Myocyte (in vitro differentiated cells): ENCODE measurements around the gene MORN1. TPM values are rescaled to one million over a fixed set of nuclear protein-coding genes. Genes with fewer than 3 reads are reported as not detected.
A peak's percentile ranks its signal among the peaks of the same experiment; 100 is the strongest.
"Not testable (repeated sequence)": the region's sequence is repeated elsewhere in the genome, so short reads cannot be mapped to it uniquely, and the experiment has no call there.

ENCODE experiments used
- DNase-seq: peaks from one replicate; pipeline ENCODE4 v3.0.0-alpha.2; 2012; ENCODE audit warnings: low read depth
- polyA plus RNA-seq: library from polyadenylated mRNA; unstranded; fragments of >200 nt; gene quantifications from one replicate; pipeline ENCODE4 v1.2.1, GENCODE V29; 2012; ENCODE audit warnings: missing spikeins
- total RNA-seq: library from RNA; depleted of rRNA; stranded (reverse); fragments of >200 nt; gene quantifications from 2 replicates; pipeline ENCODE4 v1.2.3, GENCODE V29; 2014

Gene MORN1
- total RNA-seq: 8.8 and 14.2 TPM in 2 replicates
- polyA plus RNA-seq: 8.0 TPM

GRCh38 chr1:2391041-2391930 is at the start of gene MORN1, which contains the start of gene RER1:
Gene MORN1 (minus strand): TSS chr1:2391554. CDS start chr1:2391533, 21 bp downstream.
Gene RER1 (plus strand): TSS chr1:2391841. CDS start chr1:2395791, 3,950 bp downstream.
- peak; percentile 99 for DNase-seq

GRCh38 chr1:2440346-2440745 is 49.0 kb upstream of the MORN1 start:
- DNase-seq: not testable (repeated sequence)

GRCh38 chr1:2439369-2439768 is 48.0 kb upstream of the MORN1 start:
- DNase-seq: no peak

GRCh38 chr1:2438641-2439040 is 47.3 kb upstream of the MORN1 start:
- no peak for DNase-seq

- no peak for DNase-seq
These were observed 46.7 kb upstream of the MORN1 start for GRCh38 chr1:2438038-2438437.

- DNase-seq: no peak
These were observed 46.3 kb upstream of the MORN1 start for GRCh38 chr1:2437617-2438016.

GRCh38 chr1:2436876-2437275 is 45.5 kb upstream of the MORN1 start:
- DNase-seq: no peak

GRCh38 chr1:2435746-2436355 is 44.5 kb upstream of the MORN1 start:
- no peak for DNase-seq

- no peak for DNase-seq
These were observed 43.7 kb upstream of the MORN1 start for GRCh38 chr1:2435091-2435490.

GRCh38 chr1:2433936-2434655 is 42.7 kb upstream of the MORN1 start:
- DNase-seq: no peak

- no peak for DNase-seq
These were observed 41.8 kb upstream of the MORN1 start for GRCh38 chr1:2433196-2433595.

GRCh38 chr1:2432441-2432844 is 41.1 kb upstream of the MORN1 start:
- DNase-seq: no peak

- no peak for DNase-seq
These were observed 40.2 kb upstream of the MORN1 start for GRCh38 chr1:2431518-2431917.

GRCh38 chr1:2431103-2431502 is 39.7 kb upstream of the MORN1 start:
- no peak for DNase-seq

- no peak for DNase-seq
These were observed 39.2 kb upstream of the MORN1 start for GRCh38 chr1:2430592-2430973.

GRCh38 chr1:2429780-2430591 is 38.6 kb upstream of the MORN1 start:
- DNase-seq: no peak

- no peak for DNase-seq
These were observed 37.1 kb upstream of the MORN1 start for GRCh38 chr1:2428490-2428889.

- DNase-seq: no peak
These were observed 36.6 kb upstream of the MORN1 start for GRCh38 chr1:2427976-2428375.

- no peak for DNase-seq
These were observed 35.7 kb upstream of the MORN1 start for GRCh38 chr1:2427051-2427450.

- DNase-seq: no peak
These were observed 35.2 kb upstream of the MORN1 start for GRCh38 chr1:2426540-2426939.

GRCh38 chr1:2425892-2426291 is 34.5 kb upstream of the MORN1 start:
- no peak for DNase-seq
